K562 (cell line): ENCODE measurements around the gene STEAP3. TPM values are rescaled to one million over a fixed set of nuclear protein-coding genes. Genes with fewer than 3 reads are reported as not detected.

Source experiments
- ATAC-seq: fragments of 200-7000 bp; cut with Tn5 transposase; 3 replicates; pipeline ENCODE4 v1.9.1; 2020; ENCODE audit warnings: moderate library complexity
- BruUV-seq: library from RNA; stranded (reverse); fragments of 400-500 nt; replicated peaks from 2 replicates; lab custom pipeline; 2021; lab: Mats Ljungman, UMichigan
- CTCF ChIA-PET: fragments of 300-600 bp; formaldehyde crosslinking; extraction: SDS; loops from one replicate; lab custom pipeline; 2021; ENCODE audit warnings: low intra/inter-chr PET ratio; lab: Yijun Ruan, JAX
- POLR2A ChIA-PET: fragments of 300-600, 350-650 bp; sonication (Branson Sonifier 250); formaldehyde crosslinking; extraction: SDS; loops from one replicate; lab custom pipeline; 2021; ENCODE audit warnings: antibody characterized with exemption, inconsistent platforms; lab: Yijun Ruan, JAX
- DNase-seq, 4 experiments: peaks; one replicate each; pipeline versions ENCODE4 v3.0.0 to v3.0.0-alpha.2; 2011 to 2018; ENCODE audit warnings: low spot score in 3 of 4, mixed read lengths in 3 of 4; ENCODE audit errors: extremely low read depth in 1 of 4
- FAIRE-seq: peaks from 2 replicates; lab custom pipeline; 2011; peaks lifted over from hg19 to GRCh38; lab: Jason Lieb, UNC
- H2AFZ ChIP-seq: 2 replicates; pipeline ENCODE4 v1.6.0; 2011; ENCODE audit warnings: low read depth, low read length, control low read depth, inconsistent platforms
- H3K27ac ChIP-seq: fragments of 200-600 bp; 3 replicates; pipeline ENCODE4 v1.8.0; 2011; ENCODE audit warnings: low read depth, mild to moderate bottlenecking, control low read depth, inconsistent platforms, low read length, moderate library complexity, mixed read lengths; ENCODE audit errors: extremely low read depth
- H3K27me3 ChIP-seq, 2 experiments: fragments of 300-600 bp in 1 of 2; 2 replicates in 1 of 2; 3 replicates in 1 of 2; pipeline versions ENCODE4 v1.6.0 to v1.8.0; 2011; ENCODE audit warnings: inconsistent platforms in 2 of 2, low read length in 2 of 2, mild to moderate bottlenecking in 1 of 2, mixed read lengths in 1 of 2, moderate library complexity in 1 of 2; ENCODE audit not compliant: control insufficient read depth in 2 of 2, insufficient read depth in 2 of 2
- H3K36me3 ChIP-seq: fragments of 300-600 bp; 3 replicates; pipeline ENCODE4 v1.8.0; 2011; ENCODE audit warnings: mild to moderate bottlenecking, low read length, inconsistent platforms; ENCODE audit not compliant: control insufficient read depth, insufficient read depth
- H3K4me1 ChIP-seq, 2 experiments: fragments of 200-600 bp in 1 of 2; replicated peaks in 1 of 2; 2 replicates in 1 of 2; 3 replicates in 1 of 2; pipeline versions ENCODE4 v1.5.1 to v1.8.0; 2011; ENCODE audit warnings: inconsistent platforms in 2 of 2, low read length in 2 of 2, mild to moderate bottlenecking in 1 of 2, mixed read lengths in 1 of 2, moderate library complexity in 1 of 2; ENCODE audit not compliant: control insufficient read depth in 2 of 2, insufficient read depth in 2 of 2
- H3K4me2 ChIP-seq: 2 replicates; pipeline ENCODE4 v1.6.1; 2011; ENCODE audit warnings: low read length, control low read depth, inconsistent platforms, mixed read lengths; ENCODE audit not compliant: insufficient read depth
- H3K4me3 ChIP-seq: fragments of 200-600 bp; sonication (generic), shearing (Covaris generic); 2 replicates; pipeline ENCODE4 v1.5.1; 2016; ENCODE audit warnings: control low read depth, inconsistent platforms
- H3K79me2 ChIP-seq: fragments of 200-600 bp; 3 replicates; pipeline ENCODE4 v1.8.0; 2011; ENCODE audit warnings: low read length, inconsistent platforms; ENCODE audit not compliant: control insufficient read depth, insufficient read depth
- H3K9ac ChIP-seq, 2 experiments: 2 replicates each; pipeline versions ENCODE4 v1.6.0 to v1.6.1; 2011; ENCODE audit warnings: low read depth in 2 of 2, low read length in 2 of 2, control low read depth in 1 of 2, inconsistent platforms in 1 of 2, mild to moderate bottlenecking in 1 of 2, mixed read lengths in 1 of 2; ENCODE audit not compliant: insufficient read depth in 1 of 2
- H3K9me1 ChIP-seq: one replicate; pipeline ENCODE4 v1.6.0; 2011; ENCODE audit warnings: inconsistent platforms, mild to moderate bottlenecking, low read length, moderate library complexity; ENCODE audit not compliant: control insufficient read depth, insufficient read depth
- H3K9me3 ChIP-seq: replicated peaks from 2 replicates; pipeline ENCODE4 v1.5.1; 2011; ENCODE audit warnings: low read depth, low read length, inconsistent platforms; ENCODE audit not compliant: control insufficient read depth, insufficient read depth
- H4K20me1 ChIP-seq: replicated peaks from 2 replicates; pipeline ENCODE4 v1.6.1; 2011; ENCODE audit warnings: low read length, inconsistent platforms, mixed read lengths; ENCODE audit not compliant: control insufficient read depth, insufficient read depth
- CEBPG ChIP-seq, 3 experiments: fragments of 200-800 bp in 1 of 3; sonication (Bioruptor generic) in 1 of 3; sonication (generic) in 1 of 3; formaldehyde crosslinking in 1 of 3; IDR thresholded peaks in 2 of 3; conservative IDR thresholded peaks in 1 of 3; 2 replicates each; pipeline versions ENCODE4 v1.6.1 to v1.8.0; 2016 to 2022; ENCODE audit warnings: missing compliant biosample characterization in 2 of 3, missing genetic modification characterization in 2 of 3, mild to moderate bottlenecking in 1 of 3, missing genetic modification reagents in 1 of 3
- MCM7 ChIP-seq, 2 experiments: fragments of 450-650 bp; IDR thresholded peaks; 2 replicates each; pipeline ENCODE4 v1.6.1; 2016 to 2018
- NCOA4 ChIP-seq: fragments of 450-650 bp; IDR thresholded peaks from 2 replicates; pipeline ENCODE4 v1.6.1; 2018; ENCODE audit warnings: mild to moderate bottlenecking; ENCODE audit not compliant: partially characterized antibody
- PCBP2 ChIP-seq: fragments of 200-400 bp; formaldehyde crosslinking; IDR thresholded peaks from 2 replicates; pipeline ENCODE4 v1.6.1; 2018; ENCODE audit warnings: low read length, low read depth, mild to moderate bottlenecking, moderate library complexity; ENCODE audit not compliant: poor library complexity, severe bottlenecking
- TRIM28 ChIP-seq: fragments of 450-650 bp; IDR thresholded peaks from 2 replicates; pipeline ENCODE4 v1.6.1; 2017
- U2AF2 ChIP-seq: fragments of 200-400 bp; formaldehyde crosslinking; optimal IDR thresholded peaks from 2 replicates; pipeline ENCODE3; 2017; ENCODE audit warnings: low read depth, mild to moderate bottlenecking, low read length
- YY1 ChIP-seq, 3 experiments: IDR thresholded peaks; 2 replicates each; pipeline ENCODE4 v1.6.1; 2011; ENCODE audit warnings: low read length in 2 of 3, mild to moderate bottlenecking in 2 of 3, moderate library complexity in 2 of 3, borderline replicate concordance in 1 of 3, control low read depth in 1 of 3, low read depth in 1 of 3; ENCODE audit not compliant: insufficient read depth in 3 of 3, insufficient replicate concordance in 2 of 3, control insufficient read depth in 1 of 3, insufficient read length in 1 of 3; ENCODE audit errors: extremely low read depth in 1 of 3
- ZNF695 ChIP-seq: fragments of 450-650 bp; formaldehyde crosslinking; IDR thresholded peaks from 2 replicates; pipeline ENCODE4 v1.4.0; 2020; ENCODE audit warnings: mild to moderate bottlenecking, moderate library complexity
- WGBS: fragments of 100-300 bp; shearing (Covaris generic); methylation state at CpG from one replicate; pipeline ENCODE4 v1.1.6; 2016; ENCODE audit warnings: low coverage, mixed read lengths; ENCODE audit not compliant: insufficient coverage; ENCODE audit errors: missing lambda C conversion rate; 5-methylcytosine and 5-hydroxymethylcytosine counted together
- in situ Hi-C: fragments of 300-500 bp; cut with MboI; formaldehyde crosslinking; loops from 4 replicates; pipeline ENCODE4 v1.15.0; 2018; ENCODE audit warnings: inconsistent platforms, mixed read lengths
- intact Hi-C: fragments of 100-400 bp; cut with micrococcal nuclease; formaldehyde crosslinking; loops from 2 replicates; pipeline ENCODE4 v1.14.2; 2022
- polyA plus RNA-seq, 8 experiments: library from polyadenylated mRNA; depleted of rRNA in 4 of 8; stranded (reverse) in 5 of 8; unstranded in 3 of 8; fragments of >200 nt; fragmentation: Nextera tagmentation in 2 of 8; fragmentation: Illumina TruSeq in 1 of 8; extraction: Ambion mirVana in 2 of 8; extraction: Trizol in 1 of 8; gene quantifications; 2 replicates each; pipeline versions ENCODE4 v1.2.1 to v1.2.3, GENCODE V29; 2011 to 2014; ENCODE audit warnings: inconsistent platforms in 1 of 8, missing spikeins in 1 of 8
- total RNA-seq, 7 experiments: library from RNA; depleted of rRNA in 6 of 7; stranded (reverse); fragments of >200 nt in 6 of 7; fragmentation: Illumina TruSeq in 2 of 7; extraction: Trizol in 2 of 7; gene quantifications; 2 replicates each; pipeline versions ENCODE4 v1.2.1 to v1.2.3, GENCODE V29; 2011 to 2021; ENCODE audit warnings: low replicate concordance in 1 of 7
- TF ChIP-seq, protein P1 (sequence below): fragments of 250-450 bp; sonication (Bioruptor Pico); IDR thresholded peaks from 2 replicates; pipeline ENCODE4 v1.5.0; 2020; ENCODE audit warnings: mild to moderate bottlenecking
- TF ChIP-seq, protein P2 (sequence below): fragments of 250-450 bp; sonication (Bioruptor Pico); IDR thresholded peaks from 2 replicates; pipeline ENCODE4 v1.5.0; 2021; ENCODE audit warnings: mild to moderate bottlenecking, moderate library complexity
- TF ChIP-seq, protein P3 (sequence below): fragments of 250-450 bp; sonication (Bioruptor Pico); IDR thresholded peaks from 2 replicates; pipeline ENCODE4 v1.8.0; 2022; ENCODE audit warnings: inconsistent platforms, mild to moderate bottlenecking, moderate library complexity, borderline replicate concordance
- TF ChIP-seq, protein P4 (sequence below): fragments of 450-650 bp; conservative IDR thresholded peaks from 2 replicates; pipeline ENCODE4 v1.6.1; 2016; ENCODE audit warnings: missing genetic modification characterization, low read depth, mild to moderate bottlenecking, control low read depth, missing compliant biosample characterization

STEAP3 gene
- total and polyA plus RNA-seq, 9 of the 15 experiments (the other 6 are each of a cell fraction or from before 2014, with no cell fraction given): 1.8 to 31.6 (median 9.0) TPM

DNA sequence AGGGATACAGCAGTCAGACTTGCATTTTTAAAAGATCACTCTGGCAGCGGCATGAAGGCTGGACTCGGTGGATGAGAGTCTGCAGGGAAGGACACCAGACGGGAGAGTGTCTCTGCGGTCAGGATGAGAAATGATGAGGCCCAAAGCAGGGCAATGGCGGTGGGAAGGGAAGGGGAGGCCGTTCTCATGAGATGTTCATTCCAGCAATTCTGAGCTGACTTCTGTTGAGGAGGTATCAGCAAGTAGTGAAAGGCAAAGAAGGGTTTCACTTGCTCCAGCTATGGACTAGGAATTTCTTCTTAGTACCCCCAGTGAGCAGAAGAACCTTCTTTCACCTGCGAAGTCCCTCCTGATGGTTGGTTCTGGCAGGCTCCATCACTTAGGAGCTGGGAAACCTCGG is 63.0 kb downstream of the STEAP3 start:
- no TSS peak for BruUV-seq
- Histone ChIP-seq H3K27me3 (peaks cover 26 to 54% of the 10 kb centered on the region in 2 experiments), H3K4me1 (no peaks in the 10 kb centered on the region; a peak in 1 of 5 replicates), H3K9me1 (no peaks in the 10 kb centered on the region), H4K20me1 (no peaks in the 10 kb centered on the region), H3K9me3 (no peaks in the 10 kb centered on the region), H3K79me2 (no peaks in the 10 kb centered on the region), H3K4me3 (no peak overlapping the region)
- FAIRE-seq (no peak), DNase-seq (no peak), ATAC-seq (no peak)
- CTCF ChIA-PET: no interaction called here
- TF ChIP-seq PCBP2: no peak
- TF ChIP-seq, protein P1, sequence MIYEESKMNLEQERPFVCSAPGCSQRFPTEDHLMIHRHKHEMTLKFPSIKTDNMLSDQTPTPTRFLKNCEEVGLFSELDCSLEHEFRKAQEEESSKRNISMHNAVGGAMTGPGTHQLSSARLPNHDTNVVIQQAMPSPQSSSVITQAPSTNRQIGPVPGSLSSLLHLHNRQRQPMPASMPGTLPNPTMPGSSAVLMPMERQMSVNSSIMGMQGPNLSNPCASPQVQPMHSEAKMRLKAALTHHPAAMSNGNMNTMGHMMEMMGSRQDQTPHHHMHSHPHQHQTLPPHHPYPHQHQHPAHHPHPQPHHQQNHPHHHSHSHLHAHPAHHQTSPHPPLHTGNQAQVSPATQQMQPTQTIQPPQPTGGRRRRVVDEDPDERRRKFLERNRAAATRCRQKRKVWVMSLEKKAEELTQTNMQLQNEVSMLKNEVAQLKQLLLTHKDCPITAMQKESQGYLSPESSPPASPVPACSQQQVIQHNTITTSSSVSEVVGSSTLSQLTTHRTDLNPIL (CRISPR knock-in tag): no peak
- TF ChIP-seq, protein P2, sequence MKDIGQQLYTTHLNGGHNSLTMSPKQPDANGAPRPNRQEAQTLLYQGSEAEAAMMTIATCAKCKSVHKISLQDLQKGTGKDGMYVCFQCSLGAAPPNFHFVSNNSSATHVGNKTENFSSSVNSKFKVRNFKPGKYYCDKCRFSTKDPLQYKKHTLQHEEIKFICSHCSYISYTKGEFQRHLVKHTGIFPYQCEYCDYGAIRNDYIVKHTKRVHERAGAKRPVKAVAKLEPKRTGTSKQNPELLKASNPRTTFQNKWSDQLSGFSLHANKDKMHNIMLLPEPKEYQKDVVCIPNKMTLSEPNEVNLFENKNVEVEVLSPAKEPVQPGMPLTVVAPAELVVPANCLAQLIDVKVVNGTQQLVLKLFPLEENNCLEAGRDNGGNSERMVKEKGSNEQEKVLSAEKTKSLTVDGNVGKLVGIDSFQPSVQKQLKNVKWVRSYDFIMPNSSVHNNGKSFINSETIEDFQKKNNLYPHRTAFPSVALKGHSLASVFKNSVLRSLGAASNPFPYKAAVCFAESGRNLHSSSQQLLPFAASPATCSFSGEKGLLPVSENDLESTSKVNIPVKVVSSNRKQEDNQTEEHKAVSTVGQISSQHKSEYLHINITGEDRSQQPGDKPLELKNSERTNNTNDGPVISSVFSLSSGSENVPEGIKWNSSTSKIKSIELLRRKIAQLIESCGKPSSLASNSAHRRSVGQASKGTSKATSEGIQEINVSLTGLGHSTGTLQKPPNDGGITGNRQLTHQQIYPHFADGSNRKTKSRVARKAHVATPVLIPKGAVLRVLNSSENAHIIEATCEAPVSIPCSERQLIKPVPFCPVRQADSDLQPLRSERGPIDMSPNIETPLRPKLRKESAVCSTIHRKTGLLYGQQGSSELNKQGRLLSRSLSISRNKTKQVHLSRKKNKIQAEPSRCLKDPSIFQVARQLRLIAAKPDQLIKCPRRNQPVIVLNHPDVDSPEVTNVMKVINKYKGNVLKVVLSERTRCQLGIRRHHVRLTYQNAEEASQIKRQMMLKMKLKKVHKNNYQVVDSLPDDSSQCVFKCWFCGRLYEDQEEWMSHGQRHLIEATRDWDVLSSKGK: no peak
- no peak for TF ChIP-seq U2AF2
- TF ChIP-seq MCM7 (IDR thresholded peaks at IDR 0.05): no peak
- no peak for TF ChIP-seq TRIM28
- TF ChIP-seq ZNF695 (CRISPR knock-in tag): no peak
- no peak for TF ChIP-seq CEBPG (CRISPR knock-in tag; IDR thresholded peaks at IDR 0.05)
- no peak for TF ChIP-seq CEBPG (tag; conservative IDR thresholded peaks at IDR 0.05 in 1 of 2, IDR thresholded peaks at IDR 0.05 in 1 of 2)
- TF ChIP-seq, protein P3, sequence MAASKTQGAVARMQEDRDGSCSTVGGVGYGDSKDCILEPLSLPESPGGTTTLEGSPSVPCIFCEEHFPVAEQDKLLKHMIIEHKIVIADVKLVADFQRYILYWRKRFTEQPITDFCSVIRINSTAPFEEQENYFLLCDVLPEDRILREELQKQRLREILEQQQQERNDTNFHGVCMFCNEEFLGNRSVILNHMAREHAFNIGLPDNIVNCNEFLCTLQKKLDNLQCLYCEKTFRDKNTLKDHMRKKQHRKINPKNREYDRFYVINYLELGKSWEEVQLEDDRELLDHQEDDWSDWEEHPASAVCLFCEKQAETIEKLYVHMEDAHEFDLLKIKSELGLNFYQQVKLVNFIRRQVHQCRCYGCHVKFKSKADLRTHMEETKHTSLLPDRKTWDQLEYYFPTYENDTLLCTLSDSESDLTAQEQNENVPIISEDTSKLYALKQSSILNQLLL: no peak
- no peak for TF ChIP-seq YY1 (IDR thresholded peaks at IDR 0.05; ENCODE audit: borderline replicate concordance in 1 of 3, control insufficient read depth in 1 of 3, extremely low read depth in 1 of 3, insufficient read depth in 3 of 3, insufficient read length in 1 of 3, insufficient replicate concordance in 2 of 3, low read depth in 1 of 3, low read length in 2 of 3)
- TF ChIP-seq, protein P4, sequence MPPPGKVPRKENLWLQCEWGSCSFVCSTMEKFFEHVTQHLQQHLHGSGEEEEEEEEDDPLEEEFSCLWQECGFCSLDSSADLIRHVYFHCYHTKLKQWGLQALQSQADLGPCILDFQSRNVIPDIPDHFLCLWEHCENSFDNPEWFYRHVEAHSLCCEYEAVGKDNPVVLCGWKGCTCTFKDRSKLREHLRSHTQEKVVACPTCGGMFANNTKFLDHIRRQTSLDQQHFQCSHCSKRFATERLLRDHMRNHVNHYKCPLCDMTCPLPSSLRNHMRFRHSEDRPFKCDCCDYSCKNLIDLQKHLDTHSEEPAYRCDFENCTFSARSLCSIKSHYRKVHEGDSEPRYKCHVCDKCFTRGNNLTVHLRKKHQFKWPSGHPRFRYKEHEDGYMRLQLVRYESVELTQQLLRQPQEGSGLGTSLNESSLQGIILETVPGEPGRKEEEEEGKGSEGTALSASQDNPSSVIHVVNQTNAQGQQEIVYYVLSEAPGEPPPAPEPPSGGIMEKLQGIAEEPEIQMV (tag): no peak
- TF ChIP-seq NCOA4: no peak
- TF ChIP-seq, all 486 proteins: peak for 0
- Histone ChIP-seq H3K36me3 (no peaks in the 10 kb centered on the region), H3K27ac (no peak overlapping the region), H2AFZ (no peak overlapping the region), H3K4me2 (no peak overlapping the region), H3K9ac (no peak overlapping the region)
- WGBS: 10% methylated on average over 8 of the region's 8 CpGs
- in situ Hi-C loops: loop anchor here (25.0 kb wide), 2 partner anchors 274 to 399 kb away; no protein-coding TSS in a partner anchor
- POLR2A ChIA-PET: interaction anchor here (0.7 to 0.9 kb wide), 2 partner anchors 23 to 116 kb away, joined by 3 to 4 read pairs; no protein-coding TSS in a partner anchor
- intact Hi-C loops: loop anchor here (5.0 kb wide), 1 partner anchor 274 kb away; no protein-coding TSS in a partner anchor
